HuH-7.5 (cell line): ENCODE measurements around the gene GRIN1.

Experiments
- DNase-seq: peaks from one replicate; pipeline ENCODE4 v3.0.0; 2011; ENCODE audit warnings: low spot score

GRIN1 gene

GRCh38 chr9:137138722-137139467 lies at the start of gene GRIN1:
GRIN1 (plus strand) TSS chr9:137139154; CDS start chr9:137139487, 333 bp downstream.
- DNase-seq: no peak

GRCh38 chr9:137089232-137089947 lies 49.6 kb upstream of the GRIN1 start:
- DNase-seq: no peak

GRCh38 chr9:137095664-137096517 lies 43.1 kb upstream of the GRIN1 start:
- no peak for DNase-seq

- DNase-seq: no peak
These were observed 42.0 kb upstream of the GRIN1 start for GRCh38 chr9:137096785-137097546.

GRCh38 chr9:137097761-137098462 lies 41.0 kb upstream of the GRIN1 start:
- no peak for DNase-seq

- no peak for DNase-seq
These were observed 39.7 kb upstream of the GRIN1 start for GRCh38 chr9:137099231-137099630.

GRCh38 chr9:137103206-137103999 lies 35.6 kb upstream of the GRIN1 start:
- no peak for DNase-seq

GRCh38 chr9:137105814-137106661 lies 32.9 kb upstream of the GRIN1 start:
- DNase-seq: no peak

GRCh38 chr9:137106662-137107250 lies 32.2 kb upstream of the GRIN1 start:
- no peak for DNase-seq

GRCh38 chr9:137107312-137107921 lies 31.5 kb upstream of the GRIN1 start:
- DNase-seq: no peak

- DNase-seq: no peak
These were observed 31.0 kb upstream of the GRIN1 start for GRCh38 chr9:137107982-137108381.

- no peak for DNase-seq
These were observed 30.2 kb upstream of the GRIN1 start for GRCh38 chr9:137108608-137109249.

- no peak for DNase-seq
These were observed 29.5 kb upstream of the GRIN1 start for GRCh38 chr9:137109250-137110146.

GRCh38 chr9:137110147-137110910 lies 28.6 kb upstream of the GRIN1 start:
- no peak for DNase-seq

- no peak for DNase-seq
These were observed 27.8 kb upstream of the GRIN1 start for GRCh38 chr9:137110911-137111787.
